Heart left ventricle (tissue), 16 donors: ENCODE data around the gene SMCO4. TPM values are rescaled to one million over a fixed set of nuclear protein-coding genes. Genes with fewer than 3 reads are reported as not detected.

Experiments used
- ATAC-seq, 4 donors: fragments of 200-7000 bp; cut with Tn5 transposase; one replicate each; pipeline ENCODE4 v1.9.1; 2020 to 2022; ENCODE audit warnings: moderate library complexity in 4 of 4, mild to moderate bottlenecking in 3 of 4, moderate number of reproducible peaks in 1 of 4
- DNase-seq, 5 donors: peaks; one replicate each; pipeline ENCODE4 v3.0.0-alpha.2; 2020
- H3K27ac ChIP-seq, 12 donors: fragments of 200-600 bp; sonication (generic) in 4 of 12; one replicate each; pipeline versions ENCODE4 v1.5.0 to v1.8.0; 2016 to 2022; ENCODE audit warnings: mild to moderate bottlenecking in 2 of 12
- H3K27me3 ChIP-seq, 9 donors: fragments of 200-600 bp; sonication (generic) in 2 of 9; one replicate each; pipeline versions ENCODE4 v1.5.1 to v1.8.0; 2016 to 2022; ENCODE audit warnings: mild to moderate bottlenecking in 3 of 9
- H3K36me3 ChIP-seq, 9 donors: fragments of 200-600 bp; sonication (generic) in 2 of 9; one replicate each; pipeline versions ENCODE4 v1.5.0 to v1.8.0; 2018 to 2022; ENCODE audit warnings: mild to moderate bottlenecking in 2 of 9
- H3K4me1 ChIP-seq, 12 donors: fragments of 200-600 bp; sonication (generic) in 4 of 12; one replicate each; pipeline versions ENCODE4 v1.5.0 to v1.8.0; 2016 to 2022; ENCODE audit warnings: mild to moderate bottlenecking in 3 of 12
- H3K4me3 ChIP-seq, 12 donors: fragments of 200-600 bp; sonication (generic) in 4 of 12; one replicate each; pipeline versions ENCODE4 v1.5.0 to v1.8.0; 2017 to 2022; ENCODE audit warnings: mild to moderate bottlenecking in 9 of 12, moderate library complexity in 4 of 12
- H3K9me3 ChIP-seq, 12 donors: fragments of 200-600 bp; sonication (generic) in 4 of 12; one replicate each; pipeline versions ENCODE4 v1.5.0 to v1.8.0; 2016 to 2022; ENCODE audit warnings: mild to moderate bottlenecking in 1 of 12
- CTCF ChIP-seq, 12 donors: fragments of 200-600 bp; sonication (generic) in 4 of 12; IDR thresholded peaks; one replicate each; pipeline versions ENCODE4 v1.5.0 to v1.8.0; 2018 to 2022; ENCODE audit warnings: antibody characterized with exemption in 12 of 12, mild to moderate bottlenecking in 5 of 12
- POLR2A ChIP-seq, 2 donors: fragments of 450-650 bp; IDR thresholded peaks; one replicate each; pipeline ENCODE4 v1.6.1; 2017; ENCODE audit warnings: antibody characterized with exemption in 2 of 2, mild to moderate bottlenecking in 2 of 2, moderate library complexity in 2 of 2
- WGBS, 4 donors: extraction: QIAGEN DNeasy Blood & Tissue Kit in 2 of 4; methylation state at CpG; one replicate each; pipeline versions ENCODE4 v1.1.5 to v1.1.7; 2013 to 2018; 5-methylcytosine and 5-hydroxymethylcytosine counted together
- intact Hi-C, 10 donors: fragments of 100-400 bp; cut with DNase I; formaldehyde crosslinking; loops; one replicate each; pipeline versions ENCODE4 v1.11.1 to v1.14.2; 2022
- polyA plus RNA-seq, 2 donors: library from polyadenylated mRNA; stranded (reverse); fragments of 200-250 nt; gene quantifications; one replicate each; pipeline ENCODE4 v1.2.3, GENCODE V29; 2013
- total RNA-seq, 9 donors: library from RNA; depleted of rRNA in 2 of 9; stranded (reverse); fragments of >200 nt in 2 of 9; fragmentation: NEBNext Ultra II Directional in 3 of 9; extraction: Animal tissue kit (Norgen Biotek cat#: 25700) in 3 of 9; gene quantifications; one replicate each; pipeline versions ENCODE4 v1.1.0 to v1.2.4, GENCODE V29; 2016 to 2023
- donor health status: ischemic (EF 13 %, LVEDD 7.1; RV severe dilation, severe dysfunction).
- donor health status: healthy with polysubstance abuse.
- donor health status: DM: no; HTN: yes; CAD: no.
- donor health status: DM: no; HTN: no; CAD: no.
- donor health status: ischemic (EF 25% LVEDD 6.9; RV normal size, moderate dysfunction).
- donor health status: ischemic (EF 25% LVEDD 5.7; RV mildly dilated, moderate dysfunction).
- donor health status: healthy.
- donor health status: DM: yes; HTN: yes; CAD: no.
- donor health status: ischemic (EF 35%, LVEDD 5.7; RV mildly dilated, moderate dysfunction).
- donor health status: nonischemic (EF 11% LVEDD 7.7; RV severe dilation, severe dysfunction).
- donor health status: DM: yes; HTN: yes; CAD: no.
- donor health status: PGD.
- donor health status: ischemic (EF 29% LVEDD 5.4; RV normal size, mild dysfunction).
- donor health status: nonischemic (EF 23%, LVEDD 6.1; RV moderate dilation, normal function).

SMCO4 gene
- total and polyA plus RNA-seq, 11 donors, result 28.5 to 81.4 (median 52.5) TPM

DNA sequence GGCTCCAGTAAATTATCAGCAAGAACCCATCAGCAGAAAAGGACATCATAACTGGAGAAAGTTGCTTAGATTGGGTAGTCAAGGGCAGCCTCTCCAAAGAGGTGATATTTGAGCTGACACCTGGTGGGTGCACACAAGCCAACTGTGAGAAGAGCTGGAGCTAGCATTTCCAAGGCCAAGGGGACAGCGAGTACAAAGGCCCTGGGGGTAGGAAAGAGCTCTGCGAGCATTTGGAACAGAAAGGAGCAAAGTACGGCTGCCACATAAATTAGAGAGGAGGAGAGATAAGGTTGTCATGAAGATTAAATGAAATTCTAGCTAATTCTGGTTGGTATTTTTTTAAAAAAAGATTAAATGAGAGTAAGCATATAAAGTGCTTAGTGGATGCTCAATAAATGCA lies 21.7 kb upstream of the SMCO4 start:
- DNase-seq (no peak), ATAC-seq (no peak)
- Histone ChIP-seq H3K9me3 (no peaks in the 10 kb centered on the region), H3K36me3 (no peaks in the 10 kb centered on the region), H3K27ac (no peak overlapping the region), H3K27me3 (no peaks in the 10 kb centered on the region), H3K4me3 (no peak overlapping the region), H3K4me1 (peaks cover 0 to 15% (median 6%) of the 10 kb centered on the region in 12 donors)
- WGBS, 4 donors, result 66 to 76% (median 73%) methylated on average over 3 of the region's 3 CpGs
- no peak for TF ChIP-seq POLR2A (IDR thresholded peaks at IDR 0.05)
- no peak for TF ChIP-seq CTCF (IDR thresholded peaks at IDR 0.05)
- intact Hi-C loops, result no loop called here

- Histone ChIP-seq H3K4me3 (no peak overlapping the region), H3K4me1 (peaks cover 0 to 14% (median 6%) of the 10 kb centered on the region in 12 donors), H3K9me3 (no peaks in the 10 kb centered on the region), H3K27ac (no peak overlapping the region), H3K36me3 (no peaks in the 10 kb centered on the region), H3K27me3 (no peaks in the 10 kb centered on the region)
- DNase-seq (no peak), ATAC-seq (no peak)
- TF ChIP-seq CTCF (IDR thresholded peaks at IDR 0.05) (no peak), POLR2A (IDR thresholded peaks at IDR 0.05) (no peak)
- intact Hi-C loops, result no loop called here
Observed at GRCh38 chr11:93563857-93564256, 20.7 kb upstream of the SMCO4 start.

DNA sequence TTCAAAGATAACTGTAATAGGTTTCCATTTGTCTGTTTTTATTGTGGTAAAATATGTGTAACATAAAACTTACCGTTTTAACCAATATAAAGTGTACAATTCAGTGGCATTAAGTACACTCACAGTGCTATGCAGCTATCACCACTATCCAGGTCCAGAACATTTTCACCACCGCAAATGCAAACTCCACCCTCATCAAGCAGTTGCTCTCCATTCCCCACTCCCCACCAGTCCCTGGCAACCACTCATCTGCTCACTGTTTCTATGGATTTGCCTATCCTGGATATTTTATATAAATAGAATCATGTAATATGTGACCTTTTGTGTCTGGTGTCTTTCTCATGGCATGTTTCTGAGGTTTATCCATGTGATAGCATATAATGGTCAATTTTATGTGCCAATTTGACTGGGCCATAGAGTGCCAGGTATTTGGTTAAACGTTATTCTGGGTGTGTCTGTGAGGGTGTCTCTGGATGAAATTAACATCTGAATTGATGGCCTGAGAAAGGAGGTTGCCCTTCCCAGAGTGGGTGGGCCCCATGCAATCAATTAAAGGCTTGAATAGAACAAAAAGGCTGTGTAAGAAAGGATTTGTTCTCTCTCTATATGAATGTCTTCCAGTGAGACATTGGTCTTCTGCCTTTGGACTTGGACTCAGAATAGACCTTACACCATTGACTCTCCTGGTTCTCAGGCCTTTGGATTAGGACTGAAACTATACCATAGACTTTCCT lies 17.2 kb upstream of the SMCO4 start:
- ATAC-seq, result no peak
- peaks cover 0 to 6% (median 0%) of the 10 kb centered on the region in 9 donors for H3K27me3 ChIP-seq
- H3K4me1 ChIP-seq, result no peaks in the 10 kb centered on the region
- 68 to 78% (median 74%) methylated on average over 3 of the region's 3 CpGs for WGBS, 4 donors
- no peaks in the 10 kb centered on the region for H3K9me3 ChIP-seq
- H3K4me3 ChIP-seq, result no peak overlapping the region
- no peak for DNase-seq
- no peaks in the 10 kb centered on the region for H3K36me3 ChIP-seq
- no peak overlapping the region for H3K27ac ChIP-seq
- TF ChIP-seq POLR2A (IDR thresholded peaks at IDR 0.05), result no peak
- no peak for TF ChIP-seq CTCF (IDR thresholded peaks at IDR 0.05)
- intact Hi-C loops, result no loop called here

DNA sequence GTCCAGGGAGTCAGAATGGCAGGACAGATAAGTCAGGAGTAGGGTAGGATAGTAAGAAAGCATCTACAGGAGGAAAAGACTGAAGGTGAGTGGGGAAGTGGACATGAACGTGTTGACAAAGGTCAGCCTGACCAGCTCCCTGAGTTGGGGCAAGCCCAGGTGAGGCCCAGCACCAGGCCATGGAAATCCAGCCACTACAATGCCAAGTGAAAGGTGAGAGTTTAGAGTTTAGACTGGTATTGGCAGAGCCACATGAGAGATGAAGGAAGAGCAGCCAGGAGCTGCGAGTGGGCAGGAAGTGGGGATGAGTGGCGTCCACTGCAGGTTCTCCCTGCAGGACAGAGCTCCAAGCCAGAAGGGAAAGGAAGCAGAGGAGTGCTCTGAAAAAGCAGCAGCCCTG lies 16.5 kb upstream of the SMCO4 start:
- no peak for TF ChIP-seq CTCF (IDR thresholded peaks at IDR 0.05)
- TF ChIP-seq POLR2A (IDR thresholded peaks at IDR 0.05), result no peak
- Histone ChIP-seq H3K36me3 (no peaks in the 10 kb centered on the region), H3K4me1 (no peaks in the 10 kb centered on the region), H3K27me3 (peaks cover 0 to 8% (median 0%) of the 10 kb centered on the region in 9 donors), H3K27ac (no peak overlapping the region), H3K9me3 (no peaks in the 10 kb centered on the region), H3K4me3 (no peak overlapping the region)
- intact Hi-C loops, result no loop called here
- ATAC-seq (no peak), DNase-seq (no peak)
- 51 to 63% (median 57%) methylated on average over 3 of the region's 3 CpGs for WGBS, 4 donors
